GM12878 (cell line): Measurements from ENCODE around the gene CCNY. TPM values are rescaled to one million over a fixed set of nuclear protein-coding genes. Genes with fewer than 3 reads are reported as not detected.

ENCODE experiments used
- CBX5 ChIP-seq: sonication (generic); IDR thresholded peaks from 2 replicates; pipeline ENCODE4 v1.6.1; 2016; ENCODE audit warnings: low read depth, moderate library complexity, mild to moderate bottlenecking, inconsistent platforms
- FOXM1 ChIP-seq: IDR thresholded peaks from 2 replicates; pipeline ENCODE4 v1.6.1; 2012; ENCODE audit warnings: low read depth, mild to moderate bottlenecking, inconsistent platforms, low read length, moderate library complexity
- polyA plus RNA-seq, 11 experiments: library from polyadenylated mRNA; depleted of rRNA in 4 of 11; unstranded in 6 of 11; stranded (reverse) in 5 of 11; fragments of >200 nt; fragmentation: Nextera tagmentation in 4 of 11; fragmentation: Illumina TruSeq in 1 of 11; extraction: Ambion mirVana in 4 of 11; extraction: Trizol in 1 of 11; gene quantifications; 1 replicate in 1 of 11; 2 replicates in 10 of 11; pipeline versions ENCODE4 v1.2.1 to v1.2.3, GENCODE V29; 2011 to 2016; ENCODE audit warnings: inconsistent platforms in 2 of 11, missing spikeins in 2 of 11, low read depth in 1 of 11
- total RNA-seq, 4 experiments: library from RNA; depleted of rRNA in 3 of 4; stranded (reverse); fragments of >200 nt in 3 of 4; fragmentation: Illumina TruSeq in 1 of 4; extraction: Trizol in 1 of 4; gene quantifications; 2 replicates each; pipeline versions ENCODE4 v1.2.1 to v1.2.3, GENCODE V29; 2013 to 2021
- TF ChIP-seq, protein P1 (sequence below): fragments of 450-650 bp; formaldehyde crosslinking; IDR thresholded peaks from 2 replicates; pipeline ENCODE4 v1.4.0; 2022; ENCODE audit warnings: mild to moderate bottlenecking, moderate library complexity
- TF ChIP-seq, protein P2 (sequence below): fragments of 450-650 bp; formaldehyde crosslinking; IDR thresholded peaks from 2 replicates; pipeline ENCODE4 v1.4.0; 2020; ENCODE audit warnings: mild to moderate bottlenecking, moderate library complexity

Gene CCNY
- total and polyA plus RNA-seq, 10 of the 15 experiments (the other 5 are each of a cell fraction or from before 2014, with no cell fraction given): 3.6 to 50.0 (median 26.1) TPM

DNA sequence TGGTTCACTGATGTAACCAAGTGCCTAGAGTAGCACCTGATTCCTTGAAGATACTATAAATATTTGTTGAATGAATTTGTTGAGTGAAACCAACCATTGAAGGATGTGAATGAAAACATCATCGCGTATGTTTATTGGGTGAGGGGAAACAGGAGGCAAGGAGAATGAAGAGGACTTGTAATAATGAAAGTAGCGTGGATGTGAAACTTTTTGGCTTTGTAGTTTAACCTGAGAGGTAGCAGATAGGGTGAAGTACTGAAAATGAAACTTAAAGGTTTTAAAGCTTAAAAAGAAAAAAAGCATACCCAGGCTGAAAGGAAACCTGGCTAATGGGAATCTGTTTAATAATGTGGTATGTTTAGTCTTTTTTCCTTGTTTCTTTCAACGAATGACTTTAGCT lies 5.2 kb downstream of the CCNY start (continued):
- TF ChIP-seq, protein P1, sequence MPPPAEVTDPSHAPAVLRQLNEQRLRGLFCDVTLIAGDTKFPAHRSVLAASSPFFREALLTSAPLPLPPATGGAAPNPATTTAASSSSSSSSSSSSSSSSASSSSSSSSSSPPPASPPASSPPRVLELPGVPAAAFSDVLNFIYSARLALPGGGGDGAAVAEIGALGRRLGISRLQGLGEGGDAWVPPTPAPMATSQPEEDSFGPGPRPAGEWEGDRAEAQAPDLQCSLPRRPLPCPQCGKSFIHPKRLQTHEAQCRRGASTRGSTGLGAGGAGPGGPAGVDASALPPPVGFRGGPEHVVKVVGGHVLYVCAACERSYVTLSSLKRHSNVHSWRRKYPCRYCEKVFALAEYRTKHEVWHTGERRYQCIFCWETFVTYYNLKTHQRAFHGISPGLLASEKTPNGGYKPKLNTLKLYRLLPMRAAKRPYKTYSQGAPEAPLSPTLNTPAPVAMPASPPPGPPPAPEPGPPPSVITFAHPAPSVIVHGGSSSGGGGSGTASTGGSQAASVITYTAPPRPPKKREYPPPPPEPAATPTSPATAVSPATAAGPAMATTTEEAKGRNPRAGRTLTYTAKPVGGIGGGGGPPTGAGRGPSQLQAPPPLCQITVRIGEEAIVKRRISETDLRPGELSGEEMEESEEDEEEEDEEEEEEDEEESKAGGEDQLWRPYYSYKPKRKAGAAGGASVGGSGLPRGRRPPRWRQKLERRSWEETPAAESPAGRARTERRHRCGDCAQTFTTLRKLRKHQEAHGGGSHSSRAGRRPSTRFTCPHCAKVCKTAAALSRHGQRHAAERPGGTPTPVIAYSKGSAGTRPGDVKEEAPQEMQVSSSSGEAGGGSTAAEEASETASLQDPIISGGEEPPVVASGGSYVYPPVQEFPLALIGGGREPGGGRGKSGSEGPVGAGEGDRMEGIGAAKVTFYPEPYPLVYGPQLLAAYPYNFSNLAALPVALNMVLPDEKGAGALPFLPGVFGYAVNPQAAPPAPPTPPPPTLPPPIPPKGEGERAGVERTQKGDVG (CRISPR knock-in tag): no peak
- TF ChIP-seq CBX5: no peak
- TF ChIP-seq FOXM1: peak; percentile 63
- TF ChIP-seq, protein P2, sequence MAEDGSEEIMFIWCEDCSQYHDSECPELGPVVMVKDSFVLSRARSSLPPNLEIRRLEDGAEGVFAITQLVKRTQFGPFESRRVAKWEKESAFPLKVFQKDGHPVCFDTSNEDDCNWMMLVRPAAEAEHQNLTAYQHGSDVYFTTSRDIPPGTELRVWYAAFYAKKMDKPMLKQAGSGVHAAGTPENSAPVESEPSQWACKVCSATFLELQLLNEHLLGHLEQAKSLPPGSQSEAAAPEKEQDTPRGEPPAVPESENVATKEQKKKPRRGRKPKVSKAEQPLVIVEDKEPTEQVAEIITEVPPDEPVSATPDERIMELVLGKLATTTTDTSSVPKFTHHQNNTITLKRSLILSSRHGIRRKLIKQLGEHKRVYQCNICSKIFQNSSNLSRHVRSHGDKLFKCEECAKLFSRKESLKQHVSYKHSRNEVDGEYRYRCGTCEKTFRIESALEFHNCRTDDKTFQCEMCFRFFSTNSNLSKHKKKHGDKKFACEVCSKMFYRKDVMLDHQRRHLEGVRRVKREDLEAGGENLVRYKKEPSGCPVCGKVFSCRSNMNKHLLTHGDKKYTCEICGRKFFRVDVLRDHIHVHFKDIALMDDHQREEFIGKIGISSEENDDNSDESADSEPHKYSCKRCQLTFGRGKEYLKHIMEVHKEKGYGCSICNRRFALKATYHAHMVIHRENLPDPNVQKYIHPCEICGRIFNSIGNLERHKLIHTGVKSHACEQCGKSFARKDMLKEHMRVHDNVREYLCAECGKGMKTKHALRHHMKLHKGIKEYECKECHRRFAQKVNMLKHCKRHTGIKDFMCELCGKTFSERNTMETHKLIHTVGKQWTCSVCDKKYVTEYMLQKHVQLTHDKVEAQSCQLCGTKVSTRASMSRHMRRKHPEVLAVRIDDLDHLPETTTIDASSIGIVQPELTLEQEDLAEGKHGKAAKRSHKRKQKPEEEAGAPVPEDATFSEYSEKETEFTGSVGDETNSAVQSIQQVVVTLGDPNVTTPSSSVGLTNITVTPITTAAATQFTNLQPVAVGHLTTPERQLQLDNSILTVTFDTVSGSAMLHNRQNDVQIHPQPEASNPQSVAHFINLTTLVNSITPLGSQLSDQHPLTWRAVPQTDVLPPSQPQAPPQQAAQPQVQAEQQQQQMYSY (CRISPR knock-in tag): no peak
- TF ChIP-seq, all 136 proteins: peak for 33
